Inflammatory macrophage (primary cell): ENCODE data around the gene NME7.

ENCODE experiments used
- DNase-seq, 2 donors: peaks; one replicate each; pipeline ENCODE4 v3.0.0-alpha.2; 2020 to 2022

The NME7 gene

DNA sequence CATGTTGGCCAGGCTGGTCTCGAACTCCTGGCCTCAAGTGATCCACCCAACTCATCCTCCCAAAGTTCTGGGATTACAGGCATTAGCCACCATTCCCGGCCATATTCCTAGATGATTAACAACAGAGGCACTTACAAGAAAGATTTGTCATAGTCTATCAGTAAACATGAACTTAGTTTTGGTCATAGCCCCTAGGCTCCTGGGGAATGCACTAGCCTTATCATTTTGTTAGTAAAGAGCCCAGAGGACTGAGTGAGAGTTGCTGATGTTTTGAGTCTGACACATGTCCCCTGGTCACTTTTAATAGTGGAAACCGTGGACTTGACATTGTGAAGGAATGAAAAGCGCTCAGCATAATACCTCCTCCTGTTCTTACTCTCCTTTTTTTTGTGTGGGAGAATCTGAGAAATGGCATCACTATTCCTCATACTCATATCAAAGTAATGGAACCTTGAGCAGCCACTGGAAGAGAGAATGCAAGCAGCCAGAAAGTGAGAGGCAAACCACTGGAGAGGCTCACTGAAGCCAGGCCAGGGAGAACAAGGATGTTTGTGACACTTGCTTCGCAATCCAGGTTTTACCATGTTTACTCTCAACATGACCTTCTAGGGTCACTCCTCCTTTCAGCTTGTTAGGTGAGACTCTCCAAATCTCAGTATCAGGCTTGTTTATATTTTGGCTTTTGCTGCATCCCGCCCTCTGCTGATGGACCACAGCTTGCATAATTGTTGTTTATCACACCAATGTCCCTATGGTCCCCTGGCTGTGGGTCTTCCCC is 246.3 kb downstream of the NME7 start:
- DNase-seq, result no peak

DNA sequence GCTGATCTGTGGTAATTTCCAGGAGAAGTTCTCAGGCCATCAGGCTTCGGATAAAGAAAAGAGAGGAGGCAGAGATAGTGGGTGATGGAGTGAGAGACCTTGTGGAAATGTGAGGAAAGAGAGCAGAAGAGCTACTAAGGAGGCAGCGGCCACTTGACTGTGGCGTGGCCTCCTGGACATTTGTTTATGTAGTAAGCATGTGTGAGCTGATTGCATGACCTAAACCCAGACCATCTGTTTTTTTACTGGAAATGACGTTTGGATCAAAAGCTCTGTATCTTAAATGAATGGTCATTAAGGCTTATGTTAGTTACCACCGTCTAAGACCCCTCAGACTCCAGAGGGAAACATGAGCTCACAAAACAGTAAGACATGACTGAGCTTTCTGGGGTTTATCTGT is 247.5 kb downstream of the NME7 start:
- DNase-seq, result no peak

DNA sequence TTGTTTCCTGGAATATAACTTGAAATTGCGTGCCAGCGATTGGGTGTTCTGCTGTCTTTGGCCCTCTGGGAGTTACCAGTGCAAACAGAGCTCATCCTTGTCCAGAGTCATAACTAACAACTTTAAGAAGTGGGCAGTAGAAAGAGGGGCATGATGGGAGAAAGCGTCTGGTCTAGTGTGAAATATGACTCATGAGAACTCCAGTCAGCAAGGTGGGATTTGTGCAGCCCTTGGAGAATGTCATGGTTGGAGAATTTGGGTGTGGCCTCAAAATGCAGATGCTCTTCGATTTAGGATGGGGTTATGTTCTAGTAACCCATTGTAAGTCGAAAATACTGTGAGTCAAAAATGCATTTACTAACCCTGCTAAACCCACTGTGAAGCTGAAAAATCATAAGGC is 248.2 kb downstream of the NME7 start:
- DNase-seq, result no peak

DNA sequence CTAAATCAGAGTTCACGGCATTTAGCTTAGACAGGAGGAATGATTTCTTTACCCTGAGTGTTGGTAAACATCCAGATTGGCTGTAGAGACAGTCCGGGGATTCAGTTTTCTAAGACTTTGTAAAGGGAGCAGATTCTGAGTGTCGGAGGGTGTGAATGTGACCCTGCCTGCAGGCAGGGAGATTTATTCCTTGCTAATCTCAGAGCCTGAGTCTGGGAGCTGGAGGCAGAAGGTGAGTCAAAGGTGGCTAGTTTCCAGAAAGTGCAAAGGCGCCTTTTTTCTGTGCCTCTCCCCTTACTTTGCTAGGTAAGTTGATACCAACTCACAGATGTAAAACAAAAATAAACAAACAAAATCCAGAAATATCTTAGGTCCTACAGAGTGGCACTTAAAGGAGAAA is 249.4 kb downstream of the NME7 start:
- no peak for DNase-seq

DNA sequence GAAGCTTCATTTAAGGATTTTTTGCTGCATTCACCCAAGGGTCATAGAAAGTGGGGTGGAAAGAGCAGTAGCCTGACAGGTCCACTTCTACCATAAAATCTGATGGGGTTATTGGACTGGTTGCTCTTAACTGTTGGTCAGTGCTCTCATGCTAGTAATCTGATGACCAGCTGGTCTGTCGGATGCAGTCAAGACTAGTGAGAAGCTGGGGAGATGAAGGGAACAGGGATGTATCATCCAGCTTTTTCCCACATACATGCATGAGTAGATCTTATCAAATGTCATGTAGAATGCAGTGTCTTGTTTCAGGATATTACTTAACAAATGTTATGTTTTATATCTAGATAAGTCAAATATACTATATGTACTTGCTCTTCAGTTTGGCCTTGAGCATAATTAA is 250.0 kb downstream of the NME7 start:
- DNase-seq, result no peak

DNA sequence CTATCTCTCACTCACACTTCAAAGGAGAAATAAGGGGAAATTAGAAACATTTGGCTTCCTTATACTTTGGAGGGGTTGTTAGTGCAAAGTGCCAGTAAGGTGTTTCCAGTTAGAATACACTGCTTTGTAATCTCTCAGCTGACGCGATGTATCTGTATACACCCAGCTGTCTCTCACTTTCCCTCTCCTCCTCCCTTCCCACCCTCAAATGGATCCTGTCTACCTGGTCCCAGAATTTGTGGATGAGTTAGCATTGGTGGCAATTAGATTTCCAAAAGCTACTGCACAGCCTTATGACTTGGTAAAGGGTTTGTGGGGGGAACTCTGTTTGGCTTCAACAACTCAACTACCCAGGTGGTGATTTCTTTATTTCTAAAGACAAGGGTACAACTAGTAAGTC is 250.6 kb downstream of the NME7 start:
- DNase-seq, result no peak

DNA sequence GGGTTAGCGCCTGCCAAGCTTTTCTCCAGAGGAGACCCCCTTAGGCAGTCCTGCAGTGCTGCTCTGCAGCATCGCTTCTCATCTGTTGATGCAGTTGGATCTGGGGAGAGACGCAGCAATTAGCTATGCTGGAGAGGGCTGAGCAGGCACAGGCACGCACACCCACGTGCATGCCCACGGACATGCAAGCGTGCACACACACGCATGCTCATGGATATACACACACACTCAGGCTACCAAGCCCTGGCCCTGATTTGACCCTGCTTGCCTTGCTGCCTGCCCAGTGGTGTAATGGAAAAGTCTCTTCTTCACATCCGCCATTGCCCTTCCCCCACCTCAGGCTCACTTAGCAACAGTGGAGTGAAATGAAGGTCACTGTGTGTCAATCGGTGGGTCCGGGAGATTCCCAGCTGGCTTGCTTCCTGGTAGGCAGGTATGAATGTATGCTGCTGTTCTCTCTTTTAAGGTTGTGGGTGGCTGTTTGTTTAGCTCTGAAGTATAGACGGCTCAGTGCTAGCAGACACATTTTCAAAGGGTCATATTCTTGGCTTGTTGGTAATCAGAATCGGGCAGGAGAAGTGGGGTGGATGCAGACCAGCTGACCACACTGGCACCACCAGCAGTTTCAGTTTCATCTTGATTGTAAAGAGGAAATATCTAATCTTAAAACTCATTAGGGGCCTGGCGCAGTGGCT is 251.6 kb downstream of the NME7 start:
- peak; percentile 58 to 63 for DNase-seq

DNA sequence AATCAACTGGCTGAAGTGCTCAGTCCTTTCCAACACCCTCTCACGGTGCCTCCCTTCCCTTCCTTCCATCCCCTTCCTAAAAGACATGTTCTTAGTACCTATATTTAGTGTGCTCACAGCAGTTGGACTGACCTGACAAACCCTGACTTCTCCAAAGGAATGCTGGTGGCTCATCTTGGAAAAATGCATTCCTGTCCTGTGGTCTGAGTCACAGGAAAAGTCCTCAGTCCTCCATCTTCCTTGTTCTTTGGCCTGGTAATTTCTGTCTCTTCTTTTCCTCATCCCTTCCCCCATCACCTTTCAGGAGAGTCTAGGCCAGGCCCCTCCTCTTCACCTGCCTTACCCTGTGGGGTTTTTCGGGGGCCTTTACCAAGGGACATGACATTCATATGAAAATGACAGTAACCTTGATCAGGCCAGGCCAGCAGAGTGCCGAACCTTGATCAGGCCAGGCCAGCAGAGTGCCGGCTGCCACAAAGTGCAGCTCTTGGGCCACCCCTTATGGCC is 253.9 kb downstream of the NME7 start:
- DNase-seq, result no peak

DNA sequence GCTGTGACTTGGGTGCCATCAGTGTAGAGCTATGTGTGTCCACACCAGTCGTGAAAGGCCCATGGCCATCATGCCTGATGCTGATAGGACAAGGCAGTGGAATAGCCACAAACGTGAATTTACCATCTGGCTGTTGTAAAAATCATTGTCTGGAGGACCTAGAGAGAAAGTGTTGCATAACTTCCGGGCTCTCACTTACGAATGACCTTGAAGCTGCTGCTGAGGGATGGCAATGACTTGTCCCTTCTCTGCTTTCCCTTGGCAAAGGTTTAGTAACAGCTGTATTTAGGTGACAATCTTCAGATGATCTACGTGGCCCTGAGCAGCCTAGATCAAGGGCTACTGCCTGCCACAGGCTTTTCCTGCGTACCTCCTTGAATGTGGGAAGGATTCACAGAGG is 255.4 kb downstream of the NME7 start:
- peak; percentile 31 to 37 for DNase-seq

DNA sequence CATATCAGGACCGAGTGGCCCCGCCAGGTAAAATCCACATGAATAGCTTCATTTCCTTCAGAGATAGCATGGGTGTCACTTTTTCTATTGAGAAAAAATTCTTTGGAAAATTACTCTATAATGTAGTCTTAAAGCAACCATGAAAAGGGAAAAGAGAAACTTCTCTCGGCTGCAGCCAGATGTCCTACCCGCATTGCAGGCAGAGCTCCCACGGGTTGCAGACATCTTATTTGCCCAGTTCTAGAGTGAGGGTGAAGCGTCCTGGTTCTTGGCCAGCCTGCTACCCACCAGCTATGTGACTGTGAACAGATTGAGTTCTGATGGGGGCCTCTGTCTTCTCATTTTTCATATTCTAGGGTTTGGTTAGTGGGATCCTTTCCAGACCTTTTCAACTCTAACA is 256.1 kb downstream of the NME7 start:
- DNase-seq, result no peak

DNA sequence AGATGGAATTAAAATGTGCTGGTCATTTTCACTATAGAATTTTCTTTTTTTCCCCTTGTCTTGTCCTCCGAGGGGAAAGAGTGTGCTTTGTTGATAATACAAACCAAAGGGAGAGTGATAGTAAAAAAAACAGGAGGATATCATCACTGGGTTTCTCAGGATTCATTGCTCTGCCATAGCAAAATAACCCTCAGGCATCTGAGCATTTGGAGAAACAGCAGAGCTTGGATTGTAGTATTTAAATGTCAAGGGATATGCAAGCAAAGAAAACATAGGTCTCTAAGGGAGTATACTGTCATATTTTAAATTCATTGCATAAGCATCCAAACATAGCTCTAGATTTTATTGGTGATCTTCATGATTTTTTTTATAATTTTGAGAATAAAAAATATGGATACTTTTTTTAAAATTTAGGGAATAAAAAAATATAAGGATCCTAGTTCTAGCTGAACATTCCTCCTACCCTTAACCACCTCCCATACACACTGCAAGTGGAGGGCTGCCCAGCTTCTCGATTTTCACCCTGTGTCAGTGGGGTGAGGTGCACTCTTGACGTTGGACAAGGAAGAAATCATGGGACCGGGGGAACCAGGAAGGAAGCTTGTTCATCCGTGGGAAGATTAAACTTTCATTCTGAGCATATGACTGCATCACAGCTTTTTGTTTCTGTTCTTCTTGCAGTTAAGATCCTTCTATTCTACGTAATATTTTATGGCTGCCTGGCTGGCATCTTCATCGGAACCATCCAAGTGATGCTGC is 256.7 kb downstream of the NME7 start:
- peak; percentile 84 to 86 for DNase-seq

DNA sequence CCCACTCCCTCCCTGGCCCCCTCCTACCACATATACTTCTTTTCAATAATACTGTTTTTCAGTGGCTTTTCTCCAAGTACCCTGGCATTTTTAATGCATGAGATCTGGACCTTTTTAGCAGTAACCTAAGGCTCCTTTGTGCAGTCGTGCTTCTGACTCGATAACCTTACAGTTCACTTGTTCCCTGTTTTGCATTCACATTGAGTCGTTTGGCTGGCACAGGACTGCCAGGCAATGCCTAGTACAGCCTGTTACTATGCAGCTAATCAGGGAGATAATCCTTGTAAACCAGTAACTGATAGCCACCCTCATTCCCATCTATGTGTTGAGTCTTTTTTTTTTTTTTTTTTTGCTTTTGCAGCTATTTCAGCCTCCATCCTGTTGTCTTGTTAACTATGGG is 257.4 kb downstream of the NME7 start:
- peak; percentile 21 to 28 for DNase-seq

DNA sequence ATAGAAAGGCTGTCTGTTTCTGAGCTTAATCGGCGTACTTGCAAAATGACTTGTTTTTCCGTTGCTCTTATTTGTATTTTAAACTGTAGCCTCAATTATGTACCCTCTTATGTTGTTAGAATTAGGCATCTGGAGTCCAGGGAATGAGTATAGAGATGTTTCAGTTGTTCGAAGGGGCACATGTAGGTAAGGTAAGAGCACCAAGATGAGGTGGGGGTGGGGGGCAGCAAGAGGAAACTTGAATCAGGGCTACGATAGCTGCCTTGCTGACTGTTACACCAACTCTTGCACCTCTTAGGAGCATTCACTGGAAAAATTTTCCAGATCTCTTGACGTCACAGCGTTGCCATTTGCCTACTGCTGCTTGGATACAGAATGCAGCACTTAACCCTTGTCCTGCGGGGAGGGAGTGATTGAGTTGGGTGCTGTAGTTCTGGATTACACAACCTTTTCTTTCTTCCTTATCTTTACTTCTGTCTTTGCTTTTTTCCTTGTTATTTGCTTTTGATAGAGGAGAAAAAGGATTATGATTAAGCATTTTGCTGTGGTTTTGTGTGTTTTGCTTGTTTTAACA is 257.9 kb downstream of the NME7 start:
- peak; percentile 56 to 60 for DNase-seq

DNA sequence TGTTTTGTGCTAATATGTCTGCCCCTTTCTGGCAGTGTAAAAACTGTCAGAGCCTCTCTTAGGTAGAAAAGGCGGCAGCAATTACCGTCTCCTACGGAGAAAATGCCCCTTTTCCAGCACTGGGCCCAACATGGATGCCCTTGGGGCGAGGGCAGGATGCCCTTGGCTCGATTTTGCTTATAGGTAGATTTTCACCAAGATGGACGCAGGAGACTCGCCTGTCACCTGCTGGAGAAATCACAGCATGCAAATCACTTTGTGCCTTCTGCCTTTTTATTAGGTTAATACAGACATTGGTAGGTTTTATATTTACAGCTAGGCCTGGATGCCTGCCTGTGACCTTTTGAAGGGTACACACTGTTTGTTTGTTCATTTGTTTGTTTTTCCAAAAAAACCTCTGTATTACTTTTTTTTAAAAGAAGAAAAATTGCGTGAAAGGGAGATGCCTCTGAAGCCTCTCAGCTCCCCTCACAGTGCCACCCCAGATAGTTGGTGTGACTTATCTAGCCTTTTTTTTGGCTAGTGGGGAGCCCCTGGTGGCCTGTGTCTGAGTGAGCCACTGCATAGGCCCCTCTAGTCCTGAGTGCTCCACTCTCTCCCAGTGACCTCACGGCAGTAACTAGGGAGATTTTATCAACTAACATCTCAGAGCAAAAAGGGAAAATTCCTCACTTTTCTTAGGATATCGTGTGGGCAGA is 258.6 kb downstream of the NME7 start:
- DNase-seq, result peak; percentile 46 to 56

DNA sequence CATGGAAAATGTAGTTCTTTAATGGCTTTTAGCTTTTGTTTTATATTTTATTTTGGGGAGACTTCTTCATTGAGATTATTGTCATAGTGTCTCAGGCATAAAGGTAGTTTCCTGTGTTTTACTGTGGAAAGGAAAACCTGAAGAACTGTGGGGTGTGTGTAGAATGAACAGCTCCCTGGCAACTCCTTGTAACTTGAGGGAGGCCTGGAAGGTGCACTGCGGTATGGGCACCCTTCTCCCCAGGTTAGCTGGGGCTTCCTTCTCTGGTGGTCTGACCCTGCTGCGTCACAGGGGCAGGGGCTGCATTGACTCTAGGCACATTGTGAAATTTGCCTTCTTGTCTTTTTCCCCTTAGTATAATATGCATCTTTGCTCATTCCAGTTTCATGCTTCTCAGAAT is 259.4 kb downstream of the NME7 start:
- no peak for DNase-seq

DNA sequence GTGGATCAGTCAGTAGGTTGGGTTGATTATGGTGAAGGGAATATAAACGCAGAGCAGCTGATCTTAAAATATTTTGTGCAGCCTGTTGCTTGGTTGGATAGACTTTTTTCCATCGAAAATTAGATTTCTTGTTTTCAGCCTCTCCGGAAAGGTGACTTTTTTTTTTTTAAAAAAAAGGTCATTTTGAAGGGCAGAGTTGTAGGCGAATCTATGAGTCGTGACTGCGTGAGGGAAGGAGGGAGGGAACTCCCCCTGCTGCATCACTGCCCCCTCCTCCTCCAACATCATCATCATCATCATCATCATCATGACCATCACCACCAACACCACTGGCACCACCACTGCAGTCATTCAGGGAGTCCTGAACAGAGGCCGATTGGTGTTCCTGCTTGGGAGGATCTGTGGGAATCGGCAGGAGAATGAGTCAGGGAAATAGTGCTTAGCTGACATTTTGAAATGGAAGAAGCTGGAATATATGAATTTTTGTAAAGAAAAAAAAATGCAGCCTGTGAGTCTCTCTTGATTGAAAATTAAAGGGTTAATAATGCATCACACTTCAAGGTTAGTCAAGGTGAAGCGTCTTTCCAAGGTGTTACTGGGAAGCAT is 259.9 kb downstream of the NME7 start:
- peak; percentile 51 to 65 for DNase-seq

DNA sequence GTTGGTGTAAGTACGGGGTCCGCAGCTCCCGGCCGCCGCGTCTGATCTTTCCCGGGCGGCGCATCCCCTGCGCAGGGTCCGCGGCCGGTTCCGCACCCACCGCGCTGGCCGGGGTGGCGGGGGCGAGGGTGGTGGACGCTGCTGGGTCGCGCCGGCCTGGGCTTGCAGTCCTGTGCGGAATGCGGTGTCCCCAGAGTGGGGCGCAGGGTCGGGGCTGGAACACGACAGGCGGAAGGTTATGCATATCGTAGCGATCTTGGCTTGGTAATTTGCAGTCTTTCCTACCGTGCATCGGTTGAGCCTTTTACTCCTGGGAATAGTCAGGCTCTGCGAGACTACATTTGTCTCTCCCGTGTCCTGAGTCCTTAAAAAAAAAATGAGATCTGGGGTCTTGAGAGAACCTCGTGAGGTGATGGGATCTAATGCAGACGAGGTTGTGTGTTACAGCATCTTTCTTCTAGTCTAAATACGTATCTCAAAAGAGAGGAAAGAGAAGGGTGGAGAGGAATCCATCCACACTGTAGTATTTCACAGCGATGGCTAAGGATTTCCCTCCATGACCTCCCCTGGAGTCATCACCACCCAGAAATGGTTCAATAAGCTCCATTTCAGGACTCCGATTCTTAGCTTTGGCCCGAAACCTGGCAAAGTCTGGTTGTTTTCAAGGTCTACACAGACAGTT is 260.5 kb downstream of the NME7 start:
- DNase-seq, result peak; percentile 9 to 33

DNA sequence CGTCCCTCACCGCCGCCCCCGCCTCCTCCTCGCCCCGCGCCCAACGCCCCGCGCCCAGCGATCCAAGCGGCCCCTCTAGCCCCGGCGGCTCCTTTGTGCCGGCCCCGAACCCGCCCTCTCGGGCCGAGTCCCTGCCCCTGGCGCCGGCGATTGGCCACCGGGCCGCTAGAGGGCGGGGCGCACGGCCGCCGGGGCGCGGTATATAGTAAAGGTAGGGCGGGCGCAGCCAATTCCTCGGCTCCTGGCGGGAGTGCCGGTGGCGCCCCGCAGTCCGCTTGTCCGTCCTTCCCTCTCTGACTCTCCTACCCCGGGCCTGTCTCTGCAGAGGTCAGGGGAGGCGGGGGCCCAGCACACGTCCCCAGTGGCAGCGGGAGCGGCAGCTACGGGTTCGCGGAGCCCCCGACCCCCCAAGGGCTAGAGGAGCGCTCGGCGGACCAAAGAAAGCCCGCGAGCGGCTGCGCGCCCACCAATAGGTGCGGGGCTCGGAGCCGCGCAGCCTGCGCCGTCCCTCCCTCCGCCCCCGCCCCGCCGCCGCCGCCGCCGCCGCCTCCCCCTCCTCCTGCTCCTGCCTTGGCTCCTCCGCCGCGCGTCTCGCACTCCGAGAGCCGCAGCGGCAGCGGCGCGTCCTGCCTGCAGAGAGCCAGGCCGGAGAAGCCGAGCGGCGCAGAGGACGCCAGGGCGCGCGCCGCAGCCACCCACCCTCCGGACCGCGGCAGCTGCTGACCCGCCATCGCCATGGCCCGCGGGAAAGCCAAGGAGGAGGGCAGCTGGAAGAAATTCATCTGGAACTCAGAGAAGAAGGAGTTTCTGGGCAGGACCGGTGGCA is 261.3 kb downstream of the NME7 start, which contains the start of gene ATP1B1:
ATP1B1 (plus strand) TSS at position 596 of the 826 bp plus-strand sequence; CDS start at position 736, 140 bp downstream.
- DNase-seq, result peak; percentile 82 to 90

DNA sequence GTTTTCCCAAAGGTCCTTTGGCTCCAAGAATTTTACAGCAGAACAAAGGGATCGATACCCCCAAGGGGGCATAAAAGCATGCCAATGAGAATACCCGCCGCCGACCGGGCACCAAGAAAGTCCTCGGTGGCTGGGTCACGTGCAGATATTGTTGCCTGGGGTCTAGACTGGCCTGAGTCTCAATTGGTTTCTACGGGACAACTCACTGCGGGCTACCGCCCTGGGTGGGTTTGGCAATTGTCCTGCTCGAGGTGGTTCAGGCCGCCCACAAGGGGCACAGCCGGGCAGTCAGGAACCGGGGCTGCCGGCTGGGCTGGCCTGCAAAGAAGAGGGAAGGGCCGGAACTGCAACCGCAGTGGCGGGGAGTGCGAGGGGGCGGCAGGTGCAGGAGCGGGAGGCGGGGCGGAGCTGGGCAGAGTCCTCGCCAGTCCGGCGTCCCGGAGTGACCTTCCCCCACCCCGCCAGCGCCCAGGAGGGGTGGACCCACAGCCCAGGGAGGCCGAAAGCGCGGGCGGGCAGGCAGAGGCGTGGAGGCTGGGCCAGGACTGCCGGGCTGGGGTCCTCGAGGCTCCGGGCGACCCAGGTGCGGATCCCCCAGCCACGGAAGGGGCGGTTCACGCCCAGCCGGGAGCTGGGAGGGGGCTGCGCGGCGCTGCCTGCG is 262.0 kb downstream of the NME7 start:
- peak; percentile 69 to 77 for DNase-seq

DNA sequence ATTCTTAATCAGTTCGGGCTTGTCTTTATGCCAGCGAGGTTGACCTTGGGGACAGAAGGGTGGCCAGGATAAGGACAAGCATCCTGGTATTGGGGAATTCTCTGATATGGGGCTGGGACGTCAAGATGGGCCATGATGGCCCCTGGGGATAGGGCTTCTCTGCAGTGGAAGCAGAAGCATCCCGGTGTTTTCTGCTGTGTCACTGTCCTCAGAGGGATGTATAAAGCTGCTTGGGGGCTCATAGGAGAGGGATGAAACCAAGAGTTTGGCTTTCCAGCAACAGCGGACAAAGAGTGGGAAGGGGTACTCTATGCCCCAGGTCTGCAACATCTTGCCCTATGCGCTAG is 262.5 kb downstream of the NME7 start:
- no peak for DNase-seq
